Measurements from ENCODE around the gene PPP6R2. TPM values are rescaled to one million over a fixed set of nuclear protein-coding genes. Genes with fewer than 3 reads are reported as not detected.

The PPP6R2 gene
- polyA plus RNA-seq, 1 donor from 2014 or later: 85.4 TPM

DNA sequence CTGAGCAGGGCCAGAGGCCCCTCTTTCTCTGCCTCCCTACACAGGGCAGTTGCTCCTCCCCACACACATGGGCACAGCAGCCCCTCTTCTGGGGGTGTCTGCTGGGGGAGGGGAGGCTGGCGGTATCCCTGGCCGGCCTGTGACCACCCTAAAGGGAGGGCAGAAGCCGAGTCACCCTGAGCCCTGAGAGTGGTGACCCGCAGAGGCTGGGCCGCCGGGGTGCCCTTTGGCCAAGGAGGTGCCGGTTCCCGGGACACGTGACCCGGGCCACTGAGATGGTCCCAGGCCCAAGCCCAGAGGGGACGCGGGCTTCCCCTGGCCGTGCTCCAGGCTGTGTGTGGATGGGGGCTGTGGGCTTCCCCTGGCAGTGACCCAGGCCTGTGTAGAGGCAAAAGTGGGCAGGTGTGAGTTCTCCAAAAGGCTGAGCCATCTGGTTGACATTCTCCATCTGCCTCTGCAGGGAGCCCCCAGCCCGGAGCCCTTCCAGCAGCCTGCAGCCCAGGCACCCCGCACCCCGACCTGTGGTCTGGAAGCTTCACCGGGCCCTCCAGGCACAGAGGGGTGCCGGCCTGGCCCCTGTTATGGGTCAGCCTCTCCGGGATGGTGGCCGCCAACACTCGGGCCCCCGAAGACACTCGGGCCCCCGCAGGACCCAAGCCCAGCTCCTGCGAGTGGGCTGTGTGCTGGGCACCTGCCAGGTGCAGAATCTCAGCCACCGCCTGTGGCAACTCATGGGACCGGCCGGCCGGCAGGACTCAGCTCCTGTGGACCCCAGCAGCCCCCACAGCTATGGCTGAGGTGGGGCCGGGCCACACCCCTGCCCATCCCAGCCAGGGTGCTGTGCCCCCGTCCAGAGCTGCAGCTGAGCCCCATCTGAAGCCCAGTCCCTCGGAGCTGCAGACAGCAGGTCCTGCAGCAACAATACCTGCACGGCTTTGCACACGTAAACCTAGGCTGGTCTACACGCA, 139.3 kb downstream of the PPP6R2 start:
- H3F3A ChIP-seq (ENCODE audit: insufficient read depth, low read length, poor library complexity, severe bottlenecking): no peaks in the 10 kb centered on the region
- H3K4me2 ChIP-seq (ENCODE audit: low read length): no peak overlapping the region
- H4K20me1 ChIP-seq (ENCODE audit: insufficient read depth): no peaks in the 10 kb centered on the region
- H3K9me3 ChIP-seq (ENCODE audit: low read length): no peaks in the 10 kb centered on the region
- H3K27me3 ChIP-seq (ENCODE audit: insufficient read depth, low read depth, low read length): peaks cover 32% of the 10 kb centered on the region
- no peaks in the 10 kb centered on the region for H3K79me2 ChIP-seq (replicated peaks; ENCODE audit: insufficient read depth, low read length)
- no peak overlapping the region for H3K9ac ChIP-seq (ENCODE audit: low read length)
- H3K9me2 ChIP-seq (ENCODE audit: insufficient read depth, low read length): no peaks in the 10 kb centered on the region
- no peak for TF ChIP-seq EZH2 (IDR thresholded peaks at IDR 0.05; ENCODE audit: borderline replicate concordance, insufficient read depth, low read length, poor library complexity, severe bottlenecking)
- no peak for TF ChIP-seq TAF1 (IDR thresholded peaks at IDR 0.05; ENCODE audit: low read depth)
- TF ChIP-seq SMC3 (conservative IDR thresholded peaks at IDR 0.05; ENCODE audit: poor library complexity): no peak
- TF ChIP-seq MXI1 (conservative IDR thresholded peaks at IDR 0.05; ENCODE audit: poor library complexity, severe bottlenecking): no peak
- H2AFZ ChIP-seq (ENCODE audit: low read depth, low read length): no peak overlapping the region
- no peaks in the 10 kb centered on the region for H3K36me3 ChIP-seq (ENCODE audit: insufficient read depth, low read length)
- H3K4me3 ChIP-seq (ENCODE audit: low read length): no peak overlapping the region
- H3K27ac ChIP-seq (ENCODE audit: low read length): no peak overlapping the region

DNA sequence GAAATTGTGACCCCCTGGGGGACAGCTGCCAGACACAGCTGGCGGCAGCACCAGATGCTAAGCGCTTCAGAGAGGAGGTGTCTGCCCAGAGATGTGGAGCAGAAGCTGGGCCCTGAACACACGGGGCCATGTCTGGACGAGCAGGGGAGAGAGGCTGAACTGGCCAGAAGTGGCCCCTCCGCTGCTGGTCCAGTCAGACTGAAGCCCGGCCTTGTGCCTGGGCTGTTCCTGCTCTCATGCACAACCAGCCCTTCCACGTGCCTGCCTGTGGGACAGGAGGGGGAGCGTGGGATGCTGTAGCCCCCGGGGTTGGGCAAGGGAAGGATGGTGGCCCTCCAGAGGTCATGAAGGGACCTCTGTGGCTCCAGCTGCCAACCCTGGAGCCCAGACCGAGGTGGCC, 140.0 kb downstream of the PPP6R2 start:
- Histone ChIP-seq H2AFZ (ENCODE audit: low read depth, low read length) (no peak overlapping the region), H3K4me3 (ENCODE audit: low read length) (no peak overlapping the region), H3K79me2 (replicated peaks; ENCODE audit: insufficient read depth, low read length) (no peaks in the 10 kb centered on the region), H3K36me3 (ENCODE audit: insufficient read depth, low read length) (no peaks in the 10 kb centered on the region), H3K27me3 (ENCODE audit: insufficient read depth, low read depth, low read length) (peaks cover 32% of the 10 kb centered on the region), H3K9ac (ENCODE audit: low read length) (no peak overlapping the region), H4K20me1 (ENCODE audit: insufficient read depth) (no peaks in the 10 kb centered on the region), H3K9me3 (ENCODE audit: low read length) (no peaks in the 10 kb centered on the region), H3K27ac (ENCODE audit: low read length) (no peak overlapping the region), H3K4me2 (ENCODE audit: low read length) (no peak overlapping the region), H3F3A (ENCODE audit: insufficient read depth, low read length, poor library complexity, severe bottlenecking) (no peaks in the 10 kb centered on the region), H3K9me2 (ENCODE audit: insufficient read depth, low read length) (no peaks in the 10 kb centered on the region)
- TF ChIP-seq, protein P1, sequence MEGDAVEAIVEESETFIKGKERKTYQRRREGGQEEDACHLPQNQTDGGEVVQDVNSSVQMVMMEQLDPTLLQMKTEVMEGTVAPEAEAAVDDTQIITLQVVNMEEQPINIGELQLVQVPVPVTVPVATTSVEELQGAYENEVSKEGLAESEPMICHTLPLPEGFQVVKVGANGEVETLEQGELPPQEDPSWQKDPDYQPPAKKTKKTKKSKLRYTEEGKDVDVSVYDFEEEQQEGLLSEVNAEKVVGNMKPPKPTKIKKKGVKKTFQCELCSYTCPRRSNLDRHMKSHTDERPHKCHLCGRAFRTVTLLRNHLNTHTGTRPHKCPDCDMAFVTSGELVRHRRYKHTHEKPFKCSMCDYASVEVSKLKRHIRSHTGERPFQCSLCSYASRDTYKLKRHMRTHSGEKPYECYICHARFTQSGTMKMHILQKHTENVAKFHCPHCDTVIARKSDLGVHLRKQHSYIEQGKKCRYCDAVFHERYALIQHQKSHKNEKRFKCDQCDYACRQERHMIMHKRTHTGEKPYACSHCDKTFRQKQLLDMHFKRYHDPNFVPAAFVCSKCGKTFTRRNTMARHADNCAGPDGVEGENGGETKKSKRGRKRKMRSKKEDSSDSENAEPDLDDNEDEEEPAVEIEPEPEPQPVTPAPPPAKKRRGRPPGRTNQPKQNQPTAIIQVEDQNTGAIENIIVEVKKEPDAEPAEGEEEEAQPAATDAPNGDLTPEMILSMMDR (IDR thresholded peaks at IDR 0.05; ENCODE audit: poor library complexity, severe bottlenecking): no peak

GRCh38 chr22:50483556-50483955, 140.4 kb downstream of the PPP6R2 start:
- Histone ChIP-seq H3K27me3 (ENCODE audit: insufficient read depth, low read depth, low read length) (peaks cover 32% of the 10 kb centered on the region), H3K27ac (ENCODE audit: low read length) (no peak overlapping the region), H3K79me2 (replicated peaks; ENCODE audit: insufficient read depth, low read length) (no peaks in the 10 kb centered on the region), H3K9ac (ENCODE audit: low read length) (no peak overlapping the region), H3K4me2 (ENCODE audit: low read length) (no peak overlapping the region), H4K20me1 (ENCODE audit: insufficient read depth) (no peaks in the 10 kb centered on the region), H3K36me3 (ENCODE audit: insufficient read depth, low read length) (no peaks in the 10 kb centered on the region), H2AFZ (ENCODE audit: low read depth, low read length) (no peak overlapping the region), H3K9me3 (ENCODE audit: low read length) (no peaks in the 10 kb centered on the region), H3K9me2 (ENCODE audit: insufficient read depth, low read length) (no peaks in the 10 kb centered on the region), H3K4me3 (ENCODE audit: low read length) (no peak overlapping the region), H3F3A (ENCODE audit: insufficient read depth, low read length, poor library complexity, severe bottlenecking) (no peaks in the 10 kb centered on the region)
- TF ChIP-seq SMC3 (conservative IDR thresholded peaks at IDR 0.05; ENCODE audit: poor library complexity) (no peak), RAD21 (conservative IDR thresholded peaks at IDR 0.05) (no peak), TAF1 (IDR thresholded peaks at IDR 0.05; ENCODE audit: low read depth) (no peak), MXI1 (conservative IDR thresholded peaks at IDR 0.05; ENCODE audit: poor library complexity, severe bottlenecking) (no peak), EP300 (conservative IDR thresholded peaks at IDR 0.05; ENCODE audit: poor library complexity, severe bottlenecking) (no peak), POLR2AphosphoS5 (IDR thresholded peaks at IDR 0.05) (no peak), EZH2 (IDR thresholded peaks at IDR 0.05; ENCODE audit: borderline replicate concordance, insufficient read depth, low read length, poor library complexity, severe bottlenecking) (no peak)
- TF ChIP-seq, protein P2, sequence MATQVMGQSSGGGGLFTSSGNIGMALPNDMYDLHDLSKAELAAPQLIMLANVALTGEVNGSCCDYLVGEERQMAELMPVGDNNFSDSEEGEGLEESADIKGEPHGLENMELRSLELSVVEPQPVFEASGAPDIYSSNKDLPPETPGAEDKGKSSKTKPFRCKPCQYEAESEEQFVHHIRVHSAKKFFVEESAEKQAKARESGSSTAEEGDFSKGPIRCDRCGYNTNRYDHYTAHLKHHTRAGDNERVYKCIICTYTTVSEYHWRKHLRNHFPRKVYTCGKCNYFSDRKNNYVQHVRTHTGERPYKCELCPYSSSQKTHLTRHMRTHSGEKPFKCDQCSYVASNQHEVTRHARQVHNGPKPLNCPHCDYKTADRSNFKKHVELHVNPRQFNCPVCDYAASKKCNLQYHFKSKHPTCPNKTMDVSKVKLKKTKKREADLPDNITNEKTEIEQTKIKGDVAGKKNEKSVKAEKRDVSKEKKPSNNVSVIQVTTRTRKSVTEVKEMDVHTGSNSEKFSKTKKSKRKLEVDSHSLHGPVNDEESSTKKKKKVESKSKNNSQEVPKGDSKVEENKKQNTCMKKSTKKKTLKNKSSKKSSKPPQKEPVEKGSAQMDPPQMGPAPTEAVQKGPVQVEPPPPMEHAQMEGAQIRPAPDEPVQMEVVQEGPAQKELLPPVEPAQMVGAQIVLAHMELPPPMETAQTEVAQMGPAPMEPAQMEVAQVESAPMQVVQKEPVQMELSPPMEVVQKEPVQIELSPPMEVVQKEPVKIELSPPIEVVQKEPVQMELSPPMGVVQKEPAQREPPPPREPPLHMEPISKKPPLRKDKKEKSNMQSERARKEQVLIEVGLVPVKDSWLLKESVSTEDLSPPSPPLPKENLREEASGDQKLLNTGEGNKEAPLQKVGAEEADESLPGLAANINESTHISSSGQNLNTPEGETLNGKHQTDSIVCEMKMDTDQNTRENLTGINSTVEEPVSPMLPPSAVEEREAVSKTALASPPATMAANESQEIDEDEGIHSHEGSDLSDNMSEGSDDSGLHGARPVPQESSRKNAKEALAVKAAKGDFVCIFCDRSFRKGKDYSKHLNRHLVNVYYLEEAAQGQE (IDR thresholded peaks at IDR 0.05; ENCODE audit: borderline replicate concordance): no peak
- TF ChIP-seq, protein P1 (IDR thresholded peaks at IDR 0.05; ENCODE audit: poor library complexity, severe bottlenecking): no peak

Data from neural cell (in vitro differentiated cells).